ENCODE measurements around the gene CDH18. TPM values are rescaled to one million over a fixed set of nuclear protein-coding genes. Genes with fewer than 3 reads are reported as not detected.

Gene CDH18
- total RNA-seq, 1 experiment from 2014 or later: 7.0 TPM

DNA sequence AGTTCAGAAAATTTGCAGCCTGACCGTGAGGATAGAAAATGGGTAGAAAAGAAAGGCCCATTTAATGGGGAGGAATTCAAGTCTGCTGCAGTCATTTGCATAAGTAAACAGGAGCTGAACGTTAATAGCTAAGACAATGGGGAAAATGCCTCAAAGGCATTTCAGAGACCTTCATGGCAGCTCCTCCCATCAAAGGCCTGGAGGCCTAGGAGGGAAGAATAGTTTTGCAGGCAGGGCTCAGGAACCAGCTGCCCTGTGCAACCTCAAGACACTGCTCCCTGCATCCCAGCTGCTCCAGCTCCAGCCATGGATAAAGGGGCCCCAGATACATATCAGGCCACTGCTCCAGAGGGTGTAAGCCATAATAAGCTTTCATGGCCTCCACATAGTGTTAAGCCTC, 32.2 kb upstream of the CDH18 start:
- H3K27ac ChIP-seq (ENCODE audit: low read length): no peak overlapping the region
- intact Hi-C loops (cut with micrococcal nuclease; ENCODE audit: unreplicated experiment) (no loop called here), in situ Hi-C loops (cut with HindIII; ENCODE audit: low pct_unique_long_range_greater_than_20kb, low sequenced_read_pairs) (no loop called here)
- ChIA-PET CTCF (no interaction called here), POLR2A (no interaction called here)
- H3K27me3 ChIP-seq (ENCODE audit: control insufficient read depth, insufficient read depth, low read length): no peaks in the 10 kb centered on the region
- no peaks in the 10 kb centered on the region for H3K9me3 ChIP-seq (ENCODE audit: control insufficient read depth, insufficient read depth, low read depth, low read length)
- no peak for ATAC-seq
- TF ChIP-seq, protein P1, sequence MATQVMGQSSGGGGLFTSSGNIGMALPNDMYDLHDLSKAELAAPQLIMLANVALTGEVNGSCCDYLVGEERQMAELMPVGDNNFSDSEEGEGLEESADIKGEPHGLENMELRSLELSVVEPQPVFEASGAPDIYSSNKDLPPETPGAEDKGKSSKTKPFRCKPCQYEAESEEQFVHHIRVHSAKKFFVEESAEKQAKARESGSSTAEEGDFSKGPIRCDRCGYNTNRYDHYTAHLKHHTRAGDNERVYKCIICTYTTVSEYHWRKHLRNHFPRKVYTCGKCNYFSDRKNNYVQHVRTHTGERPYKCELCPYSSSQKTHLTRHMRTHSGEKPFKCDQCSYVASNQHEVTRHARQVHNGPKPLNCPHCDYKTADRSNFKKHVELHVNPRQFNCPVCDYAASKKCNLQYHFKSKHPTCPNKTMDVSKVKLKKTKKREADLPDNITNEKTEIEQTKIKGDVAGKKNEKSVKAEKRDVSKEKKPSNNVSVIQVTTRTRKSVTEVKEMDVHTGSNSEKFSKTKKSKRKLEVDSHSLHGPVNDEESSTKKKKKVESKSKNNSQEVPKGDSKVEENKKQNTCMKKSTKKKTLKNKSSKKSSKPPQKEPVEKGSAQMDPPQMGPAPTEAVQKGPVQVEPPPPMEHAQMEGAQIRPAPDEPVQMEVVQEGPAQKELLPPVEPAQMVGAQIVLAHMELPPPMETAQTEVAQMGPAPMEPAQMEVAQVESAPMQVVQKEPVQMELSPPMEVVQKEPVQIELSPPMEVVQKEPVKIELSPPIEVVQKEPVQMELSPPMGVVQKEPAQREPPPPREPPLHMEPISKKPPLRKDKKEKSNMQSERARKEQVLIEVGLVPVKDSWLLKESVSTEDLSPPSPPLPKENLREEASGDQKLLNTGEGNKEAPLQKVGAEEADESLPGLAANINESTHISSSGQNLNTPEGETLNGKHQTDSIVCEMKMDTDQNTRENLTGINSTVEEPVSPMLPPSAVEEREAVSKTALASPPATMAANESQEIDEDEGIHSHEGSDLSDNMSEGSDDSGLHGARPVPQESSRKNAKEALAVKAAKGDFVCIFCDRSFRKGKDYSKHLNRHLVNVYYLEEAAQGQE (IDR thresholded peaks at IDR 0.05; ENCODE audit: insufficient read depth in 1 of 2, low read depth in 2 of 2, low read length in 1 of 2): no peak
- TF ChIP-seq SIN3A (IDR thresholded peaks at IDR 0.05; ENCODE audit: borderline replicate concordance, insufficient read depth, low read depth, low read length): no peak
- TF ChIP-seq POLR2AphosphoS5 (IDR thresholded peaks at IDR 0.05; ENCODE audit: low read depth, low read length): no peak
- TF ChIP-seq TCF7L2 (IDR thresholded peaks at IDR 0.05; ENCODE audit: low read depth, low read length): no peak
- TF ChIP-seq, protein P2, sequence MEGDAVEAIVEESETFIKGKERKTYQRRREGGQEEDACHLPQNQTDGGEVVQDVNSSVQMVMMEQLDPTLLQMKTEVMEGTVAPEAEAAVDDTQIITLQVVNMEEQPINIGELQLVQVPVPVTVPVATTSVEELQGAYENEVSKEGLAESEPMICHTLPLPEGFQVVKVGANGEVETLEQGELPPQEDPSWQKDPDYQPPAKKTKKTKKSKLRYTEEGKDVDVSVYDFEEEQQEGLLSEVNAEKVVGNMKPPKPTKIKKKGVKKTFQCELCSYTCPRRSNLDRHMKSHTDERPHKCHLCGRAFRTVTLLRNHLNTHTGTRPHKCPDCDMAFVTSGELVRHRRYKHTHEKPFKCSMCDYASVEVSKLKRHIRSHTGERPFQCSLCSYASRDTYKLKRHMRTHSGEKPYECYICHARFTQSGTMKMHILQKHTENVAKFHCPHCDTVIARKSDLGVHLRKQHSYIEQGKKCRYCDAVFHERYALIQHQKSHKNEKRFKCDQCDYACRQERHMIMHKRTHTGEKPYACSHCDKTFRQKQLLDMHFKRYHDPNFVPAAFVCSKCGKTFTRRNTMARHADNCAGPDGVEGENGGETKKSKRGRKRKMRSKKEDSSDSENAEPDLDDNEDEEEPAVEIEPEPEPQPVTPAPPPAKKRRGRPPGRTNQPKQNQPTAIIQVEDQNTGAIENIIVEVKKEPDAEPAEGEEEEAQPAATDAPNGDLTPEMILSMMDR (IDR thresholded peaks at IDR 0.05): no peak
- no TSS peak for BruUV-seq (replicated peaks)
- no peak overlapping the region for H3K4me3 ChIP-seq (ENCODE audit: low read depth in 2 of 2, low read length in 2 of 2)
- no peaks in the 10 kb centered on the region for H3K4me1 ChIP-seq (ENCODE audit: control insufficient read depth, insufficient read depth, low read length)
- no peaks in the 10 kb centered on the region for H3K36me3 ChIP-seq (ENCODE audit: control insufficient read depth, insufficient read depth, low read length)
- no peak for DNase-seq (ENCODE audit: low read depth, low spot score)

DNA sequence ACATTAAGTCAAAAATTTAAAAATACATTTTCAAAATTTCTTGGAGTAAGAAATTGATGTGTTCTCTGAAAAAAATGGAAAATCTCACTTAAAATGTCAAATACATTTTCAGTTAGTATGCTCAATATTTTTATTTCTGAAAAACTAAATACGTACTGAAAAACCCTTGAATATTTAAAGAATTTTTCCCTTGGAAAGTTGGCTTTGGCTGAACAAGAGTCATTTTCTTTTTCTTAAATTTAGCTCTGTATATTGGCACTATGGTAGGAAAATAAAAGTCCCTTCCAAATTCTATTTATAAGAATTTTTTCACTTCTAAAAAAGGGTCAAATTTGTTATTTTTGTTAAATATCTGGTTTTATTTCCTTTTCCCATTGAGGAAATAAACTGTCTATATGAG, 29.0 kb upstream of the CDH18 start:
- Histone ChIP-seq H3K27ac (ENCODE audit: low read length) (no peak overlapping the region), H3K4me3 (ENCODE audit: low read depth in 2 of 2, low read length in 2 of 2) (no peak overlapping the region), H3K36me3 (ENCODE audit: control insufficient read depth, insufficient read depth, low read length) (no peaks in the 10 kb centered on the region), H3K9me3 (ENCODE audit: control insufficient read depth, insufficient read depth, low read depth, low read length) (no peaks in the 10 kb centered on the region), H3K4me1 (ENCODE audit: control insufficient read depth, insufficient read depth, low read length) (no peaks in the 10 kb centered on the region), H3K27me3 (ENCODE audit: control insufficient read depth, insufficient read depth, low read length) (no peaks in the 10 kb centered on the region)
- BruUV-seq (replicated peaks): no TSS peak
- TF ChIP-seq, protein P2 (IDR thresholded peaks at IDR 0.05): no peak
- TF ChIP-seq POLR2AphosphoS5 (IDR thresholded peaks at IDR 0.05; ENCODE audit: low read depth, low read length) (no peak), SIN3A (IDR thresholded peaks at IDR 0.05; ENCODE audit: borderline replicate concordance, insufficient read depth, low read depth, low read length) (no peak), TCF7L2 (IDR thresholded peaks at IDR 0.05; ENCODE audit: low read depth, low read length) (no peak)
- TF ChIP-seq, protein P1 (IDR thresholded peaks at IDR 0.05; ENCODE audit: insufficient read depth in 1 of 2, low read depth in 2 of 2, low read length in 1 of 2): no peak
- CTCF ChIA-PET: no interaction called here
- in situ Hi-C loops (cut with HindIII; ENCODE audit: low pct_unique_long_range_greater_than_20kb, low sequenced_read_pairs): no loop called here
- DNase-seq (ENCODE audit: low read depth, low spot score): no peak
- no peak for ATAC-seq
- intact Hi-C loops (cut with micrococcal nuclease; ENCODE audit: unreplicated experiment): no loop called here
- POLR2A ChIA-PET: no interaction called here

Data from Panc1 (cell line).